ENCODE measurements around the gene GARIN3. TPM values are rescaled to one million over a fixed set of nuclear protein-coding genes. Genes with fewer than 3 reads are reported as not detected.

GARIN3 gene
- total RNA-seq, 3 donors from 2014 or later: not detected

- intact Hi-C loops (cut with DNase I; ENCODE audit: low total_unique reads): no loop called here
Observed at GRCh38 chr5:157143127-157143971, 22.7 kb downstream of the GARIN3 start.

DNA sequence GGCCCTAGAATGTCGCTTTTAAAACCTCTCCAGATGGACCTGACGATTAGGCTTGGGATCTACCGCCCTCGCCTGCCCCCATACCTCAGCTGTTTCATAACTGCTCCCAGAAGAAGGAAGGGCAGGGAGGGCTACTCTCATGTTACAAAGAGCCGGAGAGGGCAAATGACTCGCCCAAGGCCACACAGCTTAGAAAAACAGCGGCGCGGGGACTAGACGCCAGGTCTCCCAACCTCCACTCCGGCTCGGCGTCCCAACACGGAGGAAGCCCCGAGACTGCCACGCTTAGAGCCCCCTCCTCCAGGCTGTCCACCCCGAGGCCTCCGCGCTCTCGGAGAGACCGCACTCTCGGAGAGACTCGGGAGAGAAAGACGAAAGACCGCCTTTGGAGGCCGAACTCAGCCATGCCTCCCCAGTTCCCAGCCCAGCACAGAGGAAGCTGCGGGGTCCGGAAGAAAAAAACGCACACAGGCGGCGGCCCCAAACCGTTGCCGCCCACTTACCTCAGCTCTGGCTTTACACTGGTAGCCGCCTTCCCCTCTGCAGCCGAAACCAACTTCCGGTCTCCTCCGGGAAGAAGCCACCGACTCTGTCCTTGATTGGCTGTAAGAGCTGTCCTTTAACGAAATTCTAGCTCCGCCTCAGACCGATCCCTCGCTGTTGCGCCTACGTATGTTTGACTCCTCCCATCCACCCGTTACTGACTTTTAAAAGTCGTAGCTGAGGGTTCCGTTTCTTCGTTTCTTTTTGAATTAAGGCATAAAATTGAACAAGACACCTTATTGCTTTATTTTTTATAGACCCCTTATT lies 23.5 kb downstream of the GARIN3 start, which contains the start of gene MED7:
Gene MED7, minus strand, starts transcription at position 549 of the 810 bp plus-strand sequence. CDS start 3,434 bp downstream, outside the sequence.
- peak within 1 kb of the TSS; percentile 89 to 93 for H3K27ac ChIP-seq
- intact Hi-C loops (cut with DNase I; ENCODE audit: low total_unique reads): no loop called here
- H3K27me3 ChIP-seq: no peaks in the 10 kb centered on the region
- no peaks in the 10 kb centered on the region for H3K36me3 ChIP-seq
- peak; percentile 87 to 95 for DNase-seq (ENCODE audit: low spot score in 2 of 2)
- H3K4me1 ChIP-seq: no peaks in the 10 kb centered on the region
- H3K4me3 ChIP-seq: peak within 1 kb of the TSS; percentile 81 to 97 (median 96)
- H3K9me3 ChIP-seq: no peaks in the 10 kb centered on the region
- TF ChIP-seq CTCF (IDR thresholded peaks at IDR 0.05) (no peak), POLR2A (IDR thresholded peaks at IDR 0.05) (peak; percentile 42), POLR2AphosphoS5 (IDR thresholded peaks at IDR 0.05) (peak; percentile 61 to 87 (median 67))

More at GRCh38 chr5:157143127-157143971, 22.7 kb downstream of the GARIN3 start:
- peak in 1 of 2 donors; percentile 35 for DNase-seq (ENCODE audit: low spot score in 2 of 2)
- Histone ChIP-seq H3K4me3 (peak overlapping the region; percentile 81 to 97 (median 96)), H3K4me1 (no peaks in the 10 kb centered on the region), H3K36me3 (no peaks in the 10 kb centered on the region), H3K27ac (peak overlapping the region; percentile 88 to 93), H3K27me3 (no peaks in the 10 kb centered on the region), H3K9me3 (no peaks in the 10 kb centered on the region)
- TF ChIP-seq POLR2A (IDR thresholded peaks at IDR 0.05) (no peak), CTCF (IDR thresholded peaks at IDR 0.05) (no peak), POLR2AphosphoS5 (IDR thresholded peaks at IDR 0.05) (no peak)

DNA sequence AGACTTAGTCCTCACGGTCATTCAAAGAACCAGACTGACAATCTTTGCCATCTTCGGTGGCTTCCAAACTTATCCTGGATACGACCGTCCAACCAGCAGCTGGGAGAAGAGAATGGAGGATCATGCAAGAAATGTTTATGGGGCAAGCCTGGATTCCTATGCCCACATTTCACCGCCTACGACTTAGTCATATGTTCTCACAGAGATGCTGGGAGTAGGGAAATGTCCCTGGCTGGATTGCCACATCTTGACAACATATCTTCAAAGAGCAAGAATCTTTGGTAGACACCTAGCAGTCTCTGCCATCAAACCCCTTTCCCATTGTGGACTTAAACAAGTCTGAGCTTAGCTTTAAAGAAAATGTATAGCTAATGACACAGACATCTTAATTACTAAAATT lies 28.4 kb downstream of the GARIN3 start:
- Histone ChIP-seq H3K27ac (no peak overlapping the region), H3K4me3 (no peak overlapping the region), H3K4me1 (no peaks in the 10 kb centered on the region), H3K9me3 (no peaks in the 10 kb centered on the region), H3K27me3 (no peaks in the 10 kb centered on the region), H3K36me3 (no peaks in the 10 kb centered on the region)
- no peak for DNase-seq (ENCODE audit: low spot score in 2 of 2)
- intact Hi-C loops (cut with DNase I; ENCODE audit: low total_unique reads): no loop called here
- TF ChIP-seq CTCF (IDR thresholded peaks at IDR 0.05) (no peak), POLR2AphosphoS5 (IDR thresholded peaks at IDR 0.05) (no peak), POLR2A (IDR thresholded peaks at IDR 0.05) (no peak)

DNA sequence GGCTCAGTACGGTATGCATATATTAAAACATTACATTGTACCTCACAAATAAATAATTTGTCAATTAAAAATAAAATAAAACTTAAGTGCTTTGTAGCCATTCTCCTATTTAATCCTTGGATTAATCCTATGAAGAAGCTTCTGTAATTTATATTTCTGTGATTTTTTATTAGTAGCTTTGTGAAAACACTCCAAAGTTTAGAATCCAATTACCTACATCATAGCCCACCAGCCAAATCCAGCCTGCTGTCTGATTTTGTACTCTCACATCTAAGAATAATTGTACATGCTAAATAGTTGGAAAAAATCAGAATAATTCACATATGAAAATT lies 33.8 kb downstream of the GARIN3 start:
- no peaks in the 10 kb centered on the region for H3K4me1 ChIP-seq
- H3K4me3 ChIP-seq: no peak overlapping the region
- no peaks in the 10 kb centered on the region for H3K27me3 ChIP-seq
- intact Hi-C loops (cut with DNase I; ENCODE audit: low total_unique reads): no loop called here
- H3K36me3 ChIP-seq: no peaks in the 10 kb centered on the region
- H3K27ac ChIP-seq: no peak overlapping the region
- H3K9me3 ChIP-seq: no peaks in the 10 kb centered on the region
- TF ChIP-seq POLR2A (IDR thresholded peaks at IDR 0.05) (no peak), POLR2AphosphoS5 (IDR thresholded peaks at IDR 0.05) (no peak), CTCF (IDR thresholded peaks at IDR 0.05) (no peak)
- no peak for DNase-seq (ENCODE audit: low spot score in 2 of 2)

DNA sequence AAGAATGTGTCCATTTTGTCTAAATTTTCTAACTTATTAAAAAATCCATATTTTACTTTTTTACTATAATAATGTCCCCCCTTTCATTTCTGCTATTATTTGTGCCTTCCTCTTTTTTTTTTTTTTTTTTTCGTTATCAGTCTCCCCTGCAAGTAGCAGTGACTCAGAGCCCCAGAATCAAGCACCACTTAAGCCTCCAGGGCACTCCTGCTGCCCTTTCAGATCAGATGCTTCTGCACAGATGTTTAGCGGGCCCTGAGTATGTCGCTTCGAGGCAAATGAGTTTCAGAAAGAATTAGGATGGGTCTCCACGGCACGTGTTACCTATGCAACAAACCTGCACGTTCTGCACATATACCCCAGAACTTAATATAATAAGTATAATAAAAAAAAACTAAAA lies 35.1 kb downstream of the GARIN3 start:
- H3K27ac ChIP-seq: no peak overlapping the region
- intact Hi-C loops (cut with DNase I; ENCODE audit: low total_unique reads): no loop called here
- H3K4me3 ChIP-seq: no peak overlapping the region
- no peak for DNase-seq (ENCODE audit: low spot score in 2 of 2)
- TF ChIP-seq POLR2AphosphoS5 (IDR thresholded peaks at IDR 0.05) (no peak), CTCF (IDR thresholded peaks at IDR 0.05) (no peak), POLR2A (IDR thresholded peaks at IDR 0.05) (no peak)
- H3K27me3 ChIP-seq: no peaks in the 10 kb centered on the region
- H3K36me3 ChIP-seq: no peaks in the 10 kb centered on the region
- no peaks in the 10 kb centered on the region for H3K9me3 ChIP-seq
- H3K4me1 ChIP-seq: no peaks in the 10 kb centered on the region
